Measurements from ENCODE around the gene KHDRBS1.
"Not testable (repeated sequence)": the region's sequence is repeated elsewhere in the genome, so short reads cannot be mapped to it uniquely, and the experiment has no call there.

KHDRBS1 gene

DNA sequence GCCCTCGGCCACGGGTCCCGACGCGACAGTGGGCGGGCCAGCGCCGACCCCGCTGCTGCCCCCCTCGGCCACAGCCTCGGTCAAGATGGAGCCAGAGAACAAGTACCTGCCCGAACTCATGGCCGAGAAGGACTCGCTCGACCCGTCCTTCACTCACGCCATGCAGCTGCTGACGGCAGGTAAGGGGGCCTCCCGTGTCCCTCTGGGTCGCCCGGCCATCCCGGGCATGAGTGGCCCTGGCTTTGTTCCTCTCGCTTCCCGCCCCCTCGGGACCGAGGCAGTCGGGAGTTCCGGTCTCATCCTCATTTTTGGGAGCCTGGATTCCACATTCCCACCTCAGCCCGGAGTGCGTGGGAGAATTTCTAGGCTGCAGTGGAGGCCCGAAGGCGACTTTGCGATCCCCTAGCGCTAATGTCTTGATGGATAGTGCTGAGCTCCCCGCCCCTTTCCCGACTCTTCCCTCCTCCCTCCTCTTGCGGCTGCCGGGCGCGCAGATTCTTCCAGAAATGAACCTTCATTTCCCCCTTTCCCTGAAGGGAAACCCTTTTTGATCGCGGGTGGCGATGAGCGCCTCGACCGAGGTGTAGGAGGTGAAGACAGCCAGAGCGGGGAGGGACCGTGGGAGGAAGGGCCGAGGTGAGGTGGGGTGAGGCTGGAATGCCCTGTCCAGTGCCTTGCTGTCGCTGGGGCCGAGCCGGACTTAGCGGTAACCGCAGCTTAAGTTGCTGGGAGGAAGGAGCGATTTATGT, 705 bp downstream of the KHDRBS1 start:
- TF ChIP-seq, protein P1, sequence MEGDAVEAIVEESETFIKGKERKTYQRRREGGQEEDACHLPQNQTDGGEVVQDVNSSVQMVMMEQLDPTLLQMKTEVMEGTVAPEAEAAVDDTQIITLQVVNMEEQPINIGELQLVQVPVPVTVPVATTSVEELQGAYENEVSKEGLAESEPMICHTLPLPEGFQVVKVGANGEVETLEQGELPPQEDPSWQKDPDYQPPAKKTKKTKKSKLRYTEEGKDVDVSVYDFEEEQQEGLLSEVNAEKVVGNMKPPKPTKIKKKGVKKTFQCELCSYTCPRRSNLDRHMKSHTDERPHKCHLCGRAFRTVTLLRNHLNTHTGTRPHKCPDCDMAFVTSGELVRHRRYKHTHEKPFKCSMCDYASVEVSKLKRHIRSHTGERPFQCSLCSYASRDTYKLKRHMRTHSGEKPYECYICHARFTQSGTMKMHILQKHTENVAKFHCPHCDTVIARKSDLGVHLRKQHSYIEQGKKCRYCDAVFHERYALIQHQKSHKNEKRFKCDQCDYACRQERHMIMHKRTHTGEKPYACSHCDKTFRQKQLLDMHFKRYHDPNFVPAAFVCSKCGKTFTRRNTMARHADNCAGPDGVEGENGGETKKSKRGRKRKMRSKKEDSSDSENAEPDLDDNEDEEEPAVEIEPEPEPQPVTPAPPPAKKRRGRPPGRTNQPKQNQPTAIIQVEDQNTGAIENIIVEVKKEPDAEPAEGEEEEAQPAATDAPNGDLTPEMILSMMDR (IDR thresholded peaks at IDR 0.05): no peak
- Histone ChIP-seq H3K27me3 (no peaks in the 10 kb centered on the region), H3K9me3 (no peaks in the 10 kb centered on the region), H3K4me1 (peaks cover 0 to 49% (median 34%) of the 10 kb centered on the region in 4 donors), H3K36me3 (no peaks in the 10 kb centered on the region), H3K27ac (peak overlapping the region; percentile 98 to 99), H3K4me3 (peak overlapping the region; percentile 86 to 99)
- intact Hi-C loops (cut with DNase I; ENCODE audit: low total_unique reads): no loop called here
- peak; percentile 55 to 78 for DNase-seq

DNA sequence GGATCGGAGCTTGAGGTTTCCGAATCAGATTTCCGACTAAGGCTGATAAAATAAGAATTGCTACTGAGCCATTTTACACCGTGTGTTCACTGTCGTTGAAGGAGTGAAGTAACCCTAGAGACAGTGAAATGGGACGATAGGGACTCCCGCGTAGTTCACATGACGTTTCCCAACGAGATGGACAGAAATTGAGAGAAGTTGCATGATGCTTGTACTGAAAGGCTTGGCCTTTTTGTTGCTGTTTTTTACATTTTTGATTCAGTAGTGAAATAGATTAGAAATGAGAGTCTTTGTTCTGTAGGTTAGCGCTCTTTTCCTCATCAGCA, 1.2 kb downstream of the KHDRBS1 start:
- Histone ChIP-seq H3K4me1 (peaks cover 0 to 54% (median 39%) of the 10 kb centered on the region in 4 donors), H3K27me3 (no peaks in the 10 kb centered on the region), H3K36me3 (no peaks in the 10 kb centered on the region), H3K27ac (peak overlapping the region; percentile 98 to 99), H3K4me3 (peak overlapping the region; percentile 86 to 99), H3K9me3 (no peaks in the 10 kb centered on the region)
- DNase-seq: no peak
- TF ChIP-seq, protein P1 (IDR thresholded peaks at IDR 0.05): no peak
- intact Hi-C loops (cut with DNase I; ENCODE audit: low total_unique reads): loop anchor here (5.0 kb wide), 1 partner anchor 47 kb away; no protein-coding TSS in a partner anchor

DNA sequence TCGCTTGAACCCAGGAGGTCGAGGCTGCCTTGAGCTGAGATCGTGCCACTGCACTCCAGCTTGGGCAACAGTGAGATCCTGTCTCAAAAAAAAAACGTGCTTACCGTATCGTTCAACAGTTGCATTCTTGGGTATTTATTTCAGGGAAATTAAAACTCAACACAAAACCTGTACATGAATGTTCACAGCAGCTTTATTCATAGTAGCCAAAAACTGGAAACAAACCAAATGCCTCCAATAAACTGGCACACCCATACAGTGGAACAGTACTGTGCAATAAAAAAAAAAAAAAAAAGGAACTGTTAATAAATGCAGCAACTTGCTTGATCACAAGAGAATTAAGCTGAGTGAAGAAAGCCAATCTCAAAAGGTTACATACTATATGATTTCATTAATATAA, 6.7 kb downstream of the KHDRBS1 start:
- H3K27ac ChIP-seq: no peak overlapping the region
- peaks cover 0 to 93% (median 62%) of the 10 kb centered on the region in 4 donors for H3K4me1 ChIP-seq
- no peak for DNase-seq
- TF ChIP-seq, protein P1 (IDR thresholded peaks at IDR 0.05): no peak
- no peaks in the 10 kb centered on the region for H3K27me3 ChIP-seq
- peaks cover 0 to 9% (median 3%) of the 10 kb centered on the region in 3 donors for H3K36me3 ChIP-seq
- intact Hi-C loops (cut with DNase I; ENCODE audit: low total_unique reads): no loop called here
- H3K9me3 ChIP-seq: no peaks in the 10 kb centered on the region
- H3K4me3 ChIP-seq: no peak overlapping the region

DNA sequence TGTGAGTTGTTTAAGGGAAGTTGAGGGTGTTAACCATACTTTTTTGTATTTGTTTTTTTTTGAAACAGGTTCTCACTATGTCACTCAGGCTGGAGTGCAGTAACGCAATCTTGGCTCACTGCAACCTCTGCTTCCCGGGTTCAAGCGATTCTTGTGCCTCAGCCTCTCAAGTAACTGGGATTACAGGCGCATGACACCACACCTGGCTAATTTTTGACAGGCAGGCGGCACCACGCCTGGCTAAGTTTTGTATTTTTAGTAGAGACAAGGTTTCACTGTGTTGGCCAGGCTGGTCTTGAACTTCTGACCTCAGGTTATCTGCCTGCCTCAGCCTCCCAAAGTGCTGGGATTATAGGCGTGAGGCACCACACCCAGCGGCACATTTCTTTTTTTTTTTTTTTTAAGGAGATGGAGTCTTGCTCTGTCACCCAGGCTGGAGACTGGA, 7.9 kb downstream of the KHDRBS1 start:
- H3K9me3 ChIP-seq; H3K4me3 ChIP-seq; H3K27ac ChIP-seq; H3K36me3 ChIP-seq; H3K27me3 ChIP-seq; intact Hi-C loops (cut with DNase I; ENCODE audit: low total_unique reads): not testable (repeated sequence)
- peaks cover 0 to 90% (median 51%) of the 10 kb centered on the region in 4 donors for H3K4me1 ChIP-seq
- peak in 1 of 2 donors; percentile 13 for DNase-seq

DNA sequence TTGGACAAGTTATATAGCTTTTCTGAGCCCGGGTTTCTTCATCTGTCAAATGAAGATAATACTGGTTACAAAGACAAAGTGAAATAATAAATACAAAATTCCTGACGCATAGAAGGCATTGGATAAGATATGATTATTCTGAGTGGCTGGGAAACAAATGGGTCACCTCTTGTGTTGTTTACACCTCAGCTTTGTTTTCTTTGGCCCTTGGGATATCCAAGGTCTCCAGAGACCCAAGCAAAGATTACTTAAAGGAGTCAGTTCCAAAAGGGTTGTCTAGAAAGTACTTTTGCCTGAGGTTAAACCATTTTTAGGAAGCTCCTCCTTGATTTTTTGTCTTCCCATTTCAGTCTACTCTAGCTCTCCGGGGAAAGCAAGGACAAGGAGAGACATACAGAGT, 9.7 kb downstream of the KHDRBS1 start:
- H3K4me3 ChIP-seq: no peak overlapping the region
- intact Hi-C loops (cut with DNase I; ENCODE audit: low total_unique reads): no loop called here
- H3K27me3 ChIP-seq: no peaks in the 10 kb centered on the region
- TF ChIP-seq, protein P1 (IDR thresholded peaks at IDR 0.05): no peak
- peaks cover 0 to 83% (median 42%) of the 10 kb centered on the region in 4 donors for H3K4me1 ChIP-seq
- peak overlapping the region in 1 of 2 donors; percentile 8 for H3K27ac ChIP-seq
- H3K36me3 ChIP-seq: peaks cover 0 to 9% (median 3%) of the 10 kb centered on the region in 3 donors
- no peak for DNase-seq
- H3K9me3 ChIP-seq: no peaks in the 10 kb centered on the region

DNA sequence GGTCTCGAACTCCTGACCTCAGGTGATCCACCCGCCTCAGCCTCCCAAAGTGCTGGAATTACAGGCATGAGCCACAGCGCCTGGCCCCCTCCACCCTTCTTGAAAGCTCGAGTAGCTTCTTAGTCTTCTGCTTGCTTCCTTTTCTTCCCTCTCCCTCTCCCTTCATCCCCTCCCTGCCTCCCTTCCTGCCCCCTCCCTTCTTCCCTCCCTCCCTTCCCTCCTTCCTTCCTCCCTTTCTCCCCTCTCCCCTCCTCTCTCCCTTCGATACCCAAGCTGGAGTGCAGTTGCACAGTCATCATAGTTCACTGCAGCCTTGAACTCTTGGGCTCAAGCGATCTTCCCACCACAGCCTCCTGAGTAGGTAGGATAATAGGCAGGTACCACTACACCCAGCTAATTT, 11.8 kb downstream of the KHDRBS1 start:
- peaks cover 0 to 9% (median 3%) of the 10 kb centered on the region in 3 donors for H3K36me3 ChIP-seq
- intact Hi-C loops (cut with DNase I; ENCODE audit: low total_unique reads): no loop called here
- TF ChIP-seq, protein P1 (IDR thresholded peaks at IDR 0.05): no peak
- H3K27ac ChIP-seq: no peak overlapping the region
- H3K4me1 ChIP-seq: peaks cover 0 to 62% (median 23%) of the 10 kb centered on the region in 4 donors
- H3K9me3 ChIP-seq: no peaks in the 10 kb centered on the region
- DNase-seq: no peak
- no peak overlapping the region for H3K4me3 ChIP-seq
- no peaks in the 10 kb centered on the region for H3K27me3 ChIP-seq
